ENCODE data around the gene FBXL22.

DNA sequence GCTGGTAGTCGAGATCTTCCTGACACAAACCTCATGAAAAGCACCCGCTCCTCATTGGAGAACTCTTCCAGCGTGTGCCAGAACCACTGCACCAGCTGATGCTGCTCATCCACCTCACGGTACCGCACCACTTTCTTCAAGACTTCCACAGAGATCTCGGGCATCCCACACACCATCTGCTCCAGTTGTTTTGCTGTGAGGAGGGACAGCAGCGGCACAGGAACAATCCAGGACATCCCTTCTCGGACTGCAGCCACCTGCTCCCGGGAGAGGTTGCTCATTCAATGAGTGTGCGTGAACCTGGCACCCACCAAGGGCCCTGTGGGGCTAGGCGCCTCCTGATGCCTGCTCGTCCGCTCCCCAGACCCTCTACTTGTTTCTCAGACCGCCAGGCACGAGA lies 15.1 kb downstream of the FBXL22 start:
- TF ChIP-seq, protein P1, sequence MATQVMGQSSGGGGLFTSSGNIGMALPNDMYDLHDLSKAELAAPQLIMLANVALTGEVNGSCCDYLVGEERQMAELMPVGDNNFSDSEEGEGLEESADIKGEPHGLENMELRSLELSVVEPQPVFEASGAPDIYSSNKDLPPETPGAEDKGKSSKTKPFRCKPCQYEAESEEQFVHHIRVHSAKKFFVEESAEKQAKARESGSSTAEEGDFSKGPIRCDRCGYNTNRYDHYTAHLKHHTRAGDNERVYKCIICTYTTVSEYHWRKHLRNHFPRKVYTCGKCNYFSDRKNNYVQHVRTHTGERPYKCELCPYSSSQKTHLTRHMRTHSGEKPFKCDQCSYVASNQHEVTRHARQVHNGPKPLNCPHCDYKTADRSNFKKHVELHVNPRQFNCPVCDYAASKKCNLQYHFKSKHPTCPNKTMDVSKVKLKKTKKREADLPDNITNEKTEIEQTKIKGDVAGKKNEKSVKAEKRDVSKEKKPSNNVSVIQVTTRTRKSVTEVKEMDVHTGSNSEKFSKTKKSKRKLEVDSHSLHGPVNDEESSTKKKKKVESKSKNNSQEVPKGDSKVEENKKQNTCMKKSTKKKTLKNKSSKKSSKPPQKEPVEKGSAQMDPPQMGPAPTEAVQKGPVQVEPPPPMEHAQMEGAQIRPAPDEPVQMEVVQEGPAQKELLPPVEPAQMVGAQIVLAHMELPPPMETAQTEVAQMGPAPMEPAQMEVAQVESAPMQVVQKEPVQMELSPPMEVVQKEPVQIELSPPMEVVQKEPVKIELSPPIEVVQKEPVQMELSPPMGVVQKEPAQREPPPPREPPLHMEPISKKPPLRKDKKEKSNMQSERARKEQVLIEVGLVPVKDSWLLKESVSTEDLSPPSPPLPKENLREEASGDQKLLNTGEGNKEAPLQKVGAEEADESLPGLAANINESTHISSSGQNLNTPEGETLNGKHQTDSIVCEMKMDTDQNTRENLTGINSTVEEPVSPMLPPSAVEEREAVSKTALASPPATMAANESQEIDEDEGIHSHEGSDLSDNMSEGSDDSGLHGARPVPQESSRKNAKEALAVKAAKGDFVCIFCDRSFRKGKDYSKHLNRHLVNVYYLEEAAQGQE (IDR thresholded peaks at IDR 0.05; ENCODE audit: insufficient read depth in 1 of 2, low read depth in 2 of 2, low read length in 2 of 2), result no peak
- TF ChIP-seq TAF1 (IDR thresholded peaks at IDR 0.05; ENCODE audit: borderline replicate concordance, insufficient read depth, low read length) (no peak), SIN3A (IDR thresholded peaks at IDR 0.05; ENCODE audit: borderline replicate concordance, insufficient read depth, low read length) (no peak), POLR2AphosphoS5 (IDR thresholded peaks at IDR 0.05; ENCODE audit: low read depth, low read length) (no peak), FOXP2 (optimal IDR thresholded peaks at IDR 0.05; ENCODE audit: borderline replicate concordance, extremely low read depth, extremely low read length, insufficient read depth) (no peak)

Measured in PFSK-1 (cell line).